ENCODE measurements around the gene WIPF2. TPM values are rescaled to one million over a fixed set of nuclear protein-coding genes. Genes with fewer than 3 reads are reported as not detected.

Gene WIPF2
- total and polyA plus RNA-seq, 2 of the 8 experiments (the other 6 are each of a cell fraction or from before 2014, with no cell fraction given) = 6.9 to 25.3 TPM

DNA sequence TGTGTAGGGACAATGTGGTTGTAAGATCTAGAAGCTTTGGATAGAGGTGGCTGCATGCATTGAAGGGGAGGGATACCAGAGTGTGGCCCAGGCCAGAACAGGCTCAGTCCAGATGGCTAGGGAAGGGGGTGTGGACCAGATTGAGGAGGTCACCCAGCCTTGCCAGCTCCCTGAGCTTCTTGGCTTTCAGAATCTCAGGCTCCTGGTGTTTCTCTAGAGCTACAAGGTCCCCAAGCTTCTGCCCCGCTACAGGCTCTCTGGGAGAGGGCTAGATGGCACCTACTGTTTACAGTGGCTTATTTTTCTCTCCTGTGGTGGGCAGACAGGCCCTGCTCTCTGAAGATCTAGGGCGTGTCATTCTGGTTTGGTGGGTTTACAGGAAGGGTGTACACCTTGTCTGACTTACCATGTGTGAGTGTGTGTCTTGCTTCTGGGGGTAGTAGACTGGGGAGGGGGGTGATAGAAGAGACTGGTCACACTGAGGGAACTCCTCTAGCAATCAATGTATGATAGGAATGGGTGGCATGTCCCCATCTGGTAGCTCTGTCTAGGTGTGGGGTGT lies 90.9 kb downstream of the WIPF2 start:
- H2BK20ac ChIP-seq (ENCODE audit: low read length) = peak overlapping the region; percentile 50; the same call in 1 of the 2 replicates
- H2BK120ac ChIP-seq (replicated peaks; ENCODE audit: low read depth, low read length) = no peak overlapping the region
- no peak overlapping the region for H3K18ac ChIP-seq (ENCODE audit: extremely low read depth, low read length)
- no peaks in the 10 kb centered on the region; the same call in 1 of the 2 replicates for H3K23me2 ChIP-seq (ENCODE audit: low read depth, low read length)
- peaks cover 3 to 4% of the 10 kb centered on the region in 2 experiments for H4K20me1 ChIP-seq (replicated peaks in 1 of 2; ENCODE audit: control insufficient read depth in 1 of 2, insufficient read depth in 2 of 2, low read length in 2 of 2)
- DNase-seq (ENCODE audit: low read depth in 1 of 2, low spot score in 2 of 2) (no peak), FAIRE-seq (no peak)
- H3K27ac ChIP-seq (ENCODE audit: low read depth, low read length) = no peak overlapping the region
- no peaks in the 10 kb centered on the region for H3K79me2 ChIP-seq (ENCODE audit: control insufficient read depth in 1 of 2, insufficient read depth in 2 of 2, low read length in 2 of 2)
- no peak overlapping the region for H3K9ac ChIP-seq (replicated peaks in 1 of 4; ENCODE audit: extremely low read depth in 1 of 4, low read depth in 3 of 4, low read length in 3 of 4)
- no peak overlapping the region for H2BK5ac ChIP-seq (ENCODE audit: low read depth, low read length)
- no peak overlapping the region for H4K8ac ChIP-seq (ENCODE audit: extremely low read depth, insufficient read depth, low read length)
- no peaks in the 10 kb centered on the region for H3K36me3 ChIP-seq (ENCODE audit: control insufficient read depth in 2 of 4, insufficient read depth in 4 of 4, low read length in 3 of 4)
- no peak overlapping the region for H2AK5ac ChIP-seq (ENCODE audit: low read depth, low read length)
- no peaks in the 10 kb centered on the region; a peak in 1 of 7 replicates for H3K27me3 ChIP-seq (replicated peaks in 1 of 4; ENCODE audit: control insufficient read depth in 3 of 4, extremely low read depth in 1 of 4, insufficient read depth in 3 of 4, low read length in 3 of 4)
- H3K9me3 ChIP-seq (ENCODE audit: insufficient read depth in 2 of 2, low read depth in 1 of 2, low read length in 1 of 2) = no peaks in the 10 kb centered on the region
- no peak overlapping the region for H2AFZ ChIP-seq (ENCODE audit: low read length)
- CTCF ChIA-PET (ENCODE audit: partially characterized antibody) = interaction anchor here (1.0 to 39.2 kb wide), 5 partner anchors 9 to 107 kb away, joined by 3 to 1198 read pairs (median 9); partner anchors contain the start of genes GJD3 and TOP2A
- POLR2A ChIA-PET (ENCODE audit: partially characterized antibody) = interaction anchor here (0.6 to 31.2 kb wide), 9 partner anchors 2 to 275 kb away, joined by 3 to 570 read pairs (median 5); partner anchors contain the start of genes CDC6, GJD3 and RARA
- H3K79me1 ChIP-seq (ENCODE audit: low read depth, low read length) = no peaks in the 10 kb centered on the region
- H4K91ac ChIP-seq (replicated peaks; ENCODE audit: insufficient read length, low read length) = no peak overlapping the region
- no peak overlapping the region for H3K14ac ChIP-seq (ENCODE audit: insufficient read length)
- TF ChIP-seq ZNF274 (IDR thresholded peaks at IDR 0.05; ENCODE audit: borderline replicate concordance, extremely low read depth, low read length) = no peak
- TF ChIP-seq, protein P1, sequence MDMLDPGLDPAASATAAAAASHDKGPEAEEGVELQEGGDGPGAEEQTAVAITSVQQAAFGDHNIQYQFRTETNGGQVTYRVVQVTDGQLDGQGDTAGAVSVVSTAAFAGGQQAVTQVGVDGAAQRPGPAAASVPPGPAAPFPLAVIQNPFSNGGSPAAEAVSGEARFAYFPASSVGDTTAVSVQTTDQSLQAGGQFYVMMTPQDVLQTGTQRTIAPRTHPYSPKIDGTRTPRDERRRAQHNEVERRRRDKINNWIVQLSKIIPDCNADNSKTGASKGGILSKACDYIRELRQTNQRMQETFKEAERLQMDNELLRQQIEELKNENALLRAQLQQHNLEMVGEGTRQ (IDR thresholded peaks at IDR 0.05; ENCODE audit: low read length) = no peak
- no peak overlapping the region; the same call in 1 of the 2 replicates for H2BK12ac ChIP-seq (ENCODE audit: low read depth, low read length)
- no peak overlapping the region for H3K4ac ChIP-seq (replicated peaks; ENCODE audit: insufficient read length, low read depth, low read length)
- 75% methylated on average over 2 of the region's 2 CpGs; no CpG with 5 or more reads in 1 of the 2 experiments for WGBS, 2 experiments (ENCODE audit: extremely low coverage in 1 of 2, insufficient coverage in 1 of 2, insufficient read length in 1 of 2, insufficient replicate concordance in 2 of 2, low coverage in 1 of 2, low lambda C conversion rate in 2 of 2, missing lambda C conversion rate in 1 of 2)
- H3K4me1 ChIP-seq (replicated peaks in 1 of 4; ENCODE audit: control insufficient read depth in 3 of 4, insufficient read depth in 4 of 4, low read length in 3 of 4) = peaks cover 15 to 42% (median 31%) of the 10 kb centered on the region in 4 experiments
- peak overlapping the region; percentile 86 to 91; a peak in 3 of 4 replicates for H3K4me2 ChIP-seq (ENCODE audit: insufficient read depth in 1 of 2, low read depth in 2 of 2, low read length in 2 of 2)
- H2BK15ac ChIP-seq (ENCODE audit: low read length) = no peak overlapping the region
- H3K4me3 ChIP-seq (ENCODE audit: extremely low read depth in 1 of 4, insufficient read depth in 2 of 4, low read depth in 3 of 4, low read length in 4 of 4) = peak overlapping the region in 2 of 4 experiments; percentile 65 to 73; a peak in 3 of 8 replicates
- no peak overlapping the region for H3K56ac ChIP-seq (replicated peaks; ENCODE audit: insufficient read length, low read depth, low read length)
- no peak overlapping the region for H3K23ac ChIP-seq (ENCODE audit: insufficient read length)
- no peak overlapping the region for H4K5ac ChIP-seq (ENCODE audit: insufficient read length, low read depth, low read length)
